Measurements from ENCODE around the gene MICAL1. TPM values are rescaled to one million over a fixed set of nuclear protein-coding genes. Genes with fewer than 3 reads are reported as not detected.

The MICAL1 gene
- total and polyA plus RNA-seq, 5 donors from 2014 or later, result 14.6 to 166 (median 17.9) TPM

DNA sequence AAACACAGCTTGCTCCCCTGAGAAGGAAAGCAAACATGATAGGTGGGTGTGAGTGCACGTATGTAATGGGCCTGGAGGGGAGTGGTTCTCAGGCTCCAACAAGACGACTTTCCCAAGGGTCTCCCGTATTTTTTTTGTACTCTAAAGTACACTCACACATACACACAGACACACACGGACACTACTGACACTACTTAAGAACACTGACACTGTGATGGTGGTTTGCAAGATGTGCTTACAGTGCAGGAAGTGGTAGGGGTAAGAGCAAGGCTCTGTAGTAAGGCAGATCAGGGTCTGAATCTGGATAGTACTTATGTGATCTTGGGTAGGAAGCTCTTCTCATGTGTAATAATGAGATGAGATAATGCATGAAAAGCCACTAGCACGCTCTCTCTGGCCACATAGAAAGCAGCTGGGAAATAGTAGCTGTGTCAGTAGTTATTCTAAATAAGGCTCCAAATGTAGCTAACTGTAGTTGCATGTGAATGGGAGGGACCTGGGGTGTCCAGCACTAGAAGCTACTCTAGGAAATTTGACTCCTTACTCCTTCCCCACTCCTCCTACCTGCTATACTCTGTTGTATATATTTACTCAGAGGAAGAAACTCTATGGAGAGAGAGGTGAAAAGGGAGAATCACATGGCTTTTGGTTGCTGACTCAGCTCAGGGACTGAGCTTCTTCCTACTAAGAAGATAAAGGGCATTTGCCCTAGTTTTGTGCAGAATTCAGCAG is 35.8 kb upstream of the MICAL1 start:
- Mint-ChIP-seq H3K36me3 (no peaks in the 10 kb centered on the region), H3K27ac (peak overlapping the region; percentile 32 to 79 (median 42)), H3K4me3 (peak overlapping the region in 2 of 4 donors; percentile 21 to 39), H3K9me3 (peaks cover 0 to 2% (median 0%) of the 10 kb centered on the region in 7 donors), H3K27me3 (no peaks in the 10 kb centered on the region), H3K4me1 (peaks cover 7 to 16% (median 14%) of the 10 kb centered on the region in 4 donors)
- H3K36me3 ChIP-seq (ENCODE audit: control insufficient read depth, insufficient read depth, low read length), result no peaks in the 10 kb centered on the region
- no peak overlapping the region for H3K4me3 ChIP-seq (ENCODE audit: low read depth, low read length)
- ATAC-seq (ENCODE audit: low read depth in 2 of 2) (peak; percentile 99), DNase-seq (peak in 2 of 3 donors; percentile 51 to 83)
- peak overlapping the region; percentile 47 for H3K27ac ChIP-seq (ENCODE audit: insufficient read depth, low read length, poor library complexity, severe bottlenecking)
- no peaks in the 10 kb centered on the region for H3K27me3 ChIP-seq (ENCODE audit: control insufficient read depth, insufficient read depth, low read length)
- peaks cover 15% of the 10 kb centered on the region for H3K4me1 ChIP-seq (ENCODE audit: control insufficient read depth, insufficient read depth, low read length, poor library complexity, severe bottlenecking)
- H3K9me3 ChIP-seq (ENCODE audit: control insufficient read depth in 2 of 2, low read length in 2 of 2), result no peaks in the 10 kb centered on the region

DNA sequence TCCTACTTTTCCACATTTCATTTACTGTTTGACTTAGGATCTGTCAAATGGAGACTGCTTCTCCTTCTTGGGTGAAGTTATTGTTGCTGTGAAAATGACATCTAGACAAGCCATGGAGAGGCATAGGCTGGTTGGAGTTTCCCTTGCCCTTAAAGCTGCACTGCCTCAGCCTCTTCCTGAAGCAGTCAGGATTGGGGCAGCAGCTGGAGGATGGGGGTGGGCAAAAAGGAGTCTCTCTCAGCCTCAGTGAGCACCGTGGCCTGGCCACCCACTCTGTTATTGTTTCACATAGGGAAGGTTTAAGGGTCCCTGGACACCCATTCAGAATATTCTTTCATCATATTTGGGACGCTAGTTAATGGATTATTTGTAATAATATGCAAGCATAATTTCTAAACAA is 35.1 kb upstream of the MICAL1 start:
- H3K4me1 ChIP-seq (ENCODE audit: control insufficient read depth, insufficient read depth, low read length, poor library complexity, severe bottlenecking), result peaks cover 15% of the 10 kb centered on the region
- no peaks in the 10 kb centered on the region for H3K36me3 ChIP-seq (ENCODE audit: control insufficient read depth, insufficient read depth, low read length)
- peak overlapping the region in 1 of 4 donors; percentile 39 for H3K4me3 Mint-ChIP-seq
- no peak overlapping the region for H3K27ac ChIP-seq (ENCODE audit: insufficient read depth, low read length, poor library complexity, severe bottlenecking)
- no peak overlapping the region for H3K4me3 ChIP-seq (ENCODE audit: low read depth, low read length)
- H3K27me3 Mint-ChIP-seq, result no peaks in the 10 kb centered on the region
- peak overlapping the region; percentile 32 to 79 (median 42) for H3K27ac Mint-ChIP-seq
- no peaks in the 10 kb centered on the region for H3K9me3 ChIP-seq (ENCODE audit: control insufficient read depth in 2 of 2, low read length in 2 of 2)
- ATAC-seq (ENCODE audit: low read depth in 2 of 2) (no peak), DNase-seq (no peak)
- H3K36me3 Mint-ChIP-seq, result no peaks in the 10 kb centered on the region
- no peaks in the 10 kb centered on the region for H3K27me3 ChIP-seq (ENCODE audit: control insufficient read depth, insufficient read depth, low read length)
- peaks cover 0 to 2% (median 0%) of the 10 kb centered on the region in 7 donors for H3K9me3 Mint-ChIP-seq
- H3K4me1 Mint-ChIP-seq, result peaks cover 7 to 16% (median 14%) of the 10 kb centered on the region in 4 donors

DNA sequence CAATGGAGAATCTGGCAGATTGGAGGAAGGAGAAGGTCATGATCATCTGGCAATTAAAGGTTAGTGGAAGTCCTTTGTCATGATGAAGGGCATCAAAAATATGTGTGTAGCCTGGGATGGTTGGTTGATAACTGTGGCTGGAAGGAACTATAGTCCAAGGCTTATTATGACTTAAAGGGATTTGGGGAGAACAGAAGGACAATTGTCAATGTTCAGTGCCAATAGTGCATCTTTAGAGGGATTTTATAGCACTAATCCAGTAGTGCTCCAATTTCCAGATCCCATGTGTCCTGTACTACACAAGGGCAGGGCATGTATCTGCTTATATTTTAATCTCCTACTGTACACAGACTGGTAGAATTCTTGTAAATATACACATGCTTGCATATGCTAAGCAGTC is 32.4 kb upstream of the MICAL1 start:
- Histone ChIP-seq H3K27ac (ENCODE audit: insufficient read depth, low read length, poor library complexity, severe bottlenecking) (no peak overlapping the region), H3K4me1 (ENCODE audit: control insufficient read depth, insufficient read depth, low read length, poor library complexity, severe bottlenecking) (peaks cover 15% of the 10 kb centered on the region), H3K27me3 (ENCODE audit: control insufficient read depth, insufficient read depth, low read length) (no peaks in the 10 kb centered on the region), H3K36me3 (ENCODE audit: control insufficient read depth, insufficient read depth, low read length) (no peaks in the 10 kb centered on the region), H3K4me3 (ENCODE audit: low read depth, low read length) (no peak overlapping the region), H3K9me3 (ENCODE audit: control insufficient read depth in 2 of 2, low read length in 2 of 2) (no peaks in the 10 kb centered on the region)
- Mint-ChIP-seq H3K36me3 (no peaks in the 10 kb centered on the region), H3K27me3 (no peaks in the 10 kb centered on the region), H3K27ac (no peak overlapping the region), H3K4me3 (peak overlapping the region in 2 of 4 donors; percentile 0 to 59), H3K4me1 (peaks cover 15 to 25% (median 19%) of the 10 kb centered on the region in 4 donors), H3K9me3 (peaks cover 0 to 2% (median 0%) of the 10 kb centered on the region in 7 donors)
- ATAC-seq (ENCODE audit: low read depth in 2 of 2), result no peak
- DNase-seq, result no peak

DNA sequence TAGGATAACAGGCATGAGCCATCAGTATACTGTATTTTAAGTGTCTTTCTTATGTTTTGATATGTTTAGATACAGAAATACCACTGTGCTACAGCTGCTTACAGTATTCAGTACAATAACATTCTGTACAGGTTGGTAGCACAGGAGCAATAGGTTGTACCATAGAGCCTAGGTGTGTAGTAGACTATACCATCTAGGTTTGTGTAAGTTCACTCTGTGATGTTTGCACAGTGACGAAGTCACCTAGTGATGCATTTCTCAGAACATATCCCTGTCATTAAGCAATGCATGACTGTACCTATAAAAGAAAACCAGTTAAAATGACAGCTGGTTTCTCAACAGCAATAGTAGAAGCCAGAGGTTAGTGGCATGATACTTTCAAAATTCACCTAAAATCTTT is 30.5 kb upstream of the MICAL1 start:
- Histone ChIP-seq H3K9me3 (ENCODE audit: control insufficient read depth in 2 of 2, low read length in 2 of 2) (no peaks in the 10 kb centered on the region), H3K36me3 (ENCODE audit: control insufficient read depth, insufficient read depth, low read length) (no peaks in the 10 kb centered on the region), H3K27me3 (ENCODE audit: control insufficient read depth, insufficient read depth, low read length) (no peaks in the 10 kb centered on the region), H3K4me1 (ENCODE audit: control insufficient read depth, insufficient read depth, low read length, poor library complexity, severe bottlenecking) (peaks cover 21% of the 10 kb centered on the region), H3K27ac (ENCODE audit: insufficient read depth, low read length, poor library complexity, severe bottlenecking) (no peak overlapping the region), H3K4me3 (ENCODE audit: low read depth, low read length) (no peak overlapping the region)
- peaks cover 7% of the 10 kb centered on the region for H3K27me3 Mint-ChIP-seq
- no peak overlapping the region for H3K27ac Mint-ChIP-seq
- DNase-seq, result no peak
- H3K9me3 Mint-ChIP-seq, result peaks cover 0 to 2% (median 0%) of the 10 kb centered on the region in 7 donors
- peak overlapping the region in 2 of 4 donors; percentile 36 to 84 for H3K4me3 Mint-ChIP-seq
- H3K36me3 Mint-ChIP-seq, result peaks cover 9% of the 10 kb centered on the region
- no peak for ATAC-seq (ENCODE audit: low read depth in 2 of 2)
- H3K4me1 Mint-ChIP-seq, result peaks cover 16 to 24% (median 20%) of the 10 kb centered on the region in 4 donors

DNA sequence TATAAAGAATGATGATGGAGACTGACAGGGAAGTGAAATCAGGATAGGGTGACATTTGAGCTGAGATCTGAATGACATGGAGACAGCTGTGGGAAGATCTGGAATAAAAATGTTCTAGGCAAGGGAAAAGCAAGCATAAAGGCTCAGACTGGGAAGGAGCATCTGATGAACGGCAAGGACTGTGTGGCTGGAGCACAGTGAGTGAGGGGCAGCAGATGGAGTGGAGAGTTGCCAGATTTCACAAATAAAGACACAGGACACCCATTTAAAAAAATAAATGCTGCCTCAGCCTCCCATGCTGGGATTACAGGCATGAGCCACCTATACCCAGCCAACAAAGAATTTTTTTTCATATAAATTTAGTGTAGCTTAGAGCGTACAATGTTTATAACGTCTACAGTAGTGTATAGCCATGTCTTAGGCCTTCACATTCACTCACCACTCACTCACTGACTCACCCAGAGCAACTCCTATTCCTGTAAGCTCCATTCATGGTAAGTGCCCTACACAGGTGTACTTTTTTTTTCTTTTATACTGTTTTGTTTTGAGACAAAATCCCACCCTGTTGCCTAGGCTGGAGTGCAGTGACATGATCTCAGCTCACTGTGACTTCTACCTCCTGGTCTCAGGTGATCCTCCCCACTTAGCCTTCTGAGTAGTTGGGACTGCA is 29.8 kb upstream of the MICAL1 start:
- H3K4me3 ChIP-seq (ENCODE audit: low read depth, low read length), result no peak overlapping the region
- DNase-seq, result no peak
- H3K4me3 Mint-ChIP-seq, result peak overlapping the region in 2 of 4 donors; percentile 84 to 93
- peaks cover 13% of the 10 kb centered on the region for H3K36me3 Mint-ChIP-seq
- H3K4me1 ChIP-seq (ENCODE audit: control insufficient read depth, insufficient read depth, low read length, poor library complexity, severe bottlenecking), result peaks cover 22% of the 10 kb centered on the region
- H3K4me1 Mint-ChIP-seq, result peaks cover 18 to 26% (median 21%) of the 10 kb centered on the region in 4 donors
- H3K27ac Mint-ChIP-seq, result peak overlapping the region in 2 of 3 donors; percentile 9 to 93
- peaks cover 0 to 2% (median 0%) of the 10 kb centered on the region in 7 donors for H3K9me3 Mint-ChIP-seq
- H3K27me3 ChIP-seq (ENCODE audit: control insufficient read depth, insufficient read depth, low read length), result no peaks in the 10 kb centered on the region
- peaks cover 7% of the 10 kb centered on the region for H3K27me3 Mint-ChIP-seq
- H3K27ac ChIP-seq (ENCODE audit: insufficient read depth, low read length, poor library complexity, severe bottlenecking), result no peak overlapping the region
- no peak for ATAC-seq (ENCODE audit: low read depth in 2 of 2)
- H3K36me3 ChIP-seq (ENCODE audit: control insufficient read depth, insufficient read depth, low read length), result peaks cover 2% of the 10 kb centered on the region
- no peaks in the 10 kb centered on the region for H3K9me3 ChIP-seq (ENCODE audit: control insufficient read depth in 2 of 2, low read length in 2 of 2)

DNA sequence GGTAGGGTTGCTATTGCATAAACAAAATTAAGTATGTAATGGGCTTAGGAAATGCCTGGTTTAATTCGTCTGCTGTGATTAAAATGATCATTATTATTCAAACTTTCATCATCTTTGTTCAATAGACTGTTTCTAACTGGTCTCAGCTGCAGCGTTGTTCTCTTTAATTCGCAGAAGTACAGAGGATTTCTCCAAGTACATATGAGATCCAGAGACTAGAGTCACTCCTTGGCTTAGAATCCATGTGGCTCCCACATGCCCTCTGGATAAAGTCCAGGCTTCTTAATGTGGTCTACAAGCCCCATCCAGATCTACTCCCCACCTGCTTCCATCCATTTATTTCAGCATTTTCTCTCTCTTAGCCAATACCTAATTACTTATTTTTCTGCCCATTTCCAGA is 28.6 kb upstream of the MICAL1 start:
- Histone ChIP-seq H3K9me3 (ENCODE audit: control insufficient read depth in 2 of 2, low read length in 2 of 2) (no peaks in the 10 kb centered on the region), H3K4me3 (ENCODE audit: low read depth, low read length) (peak overlapping the region; percentile 75), H3K27ac (ENCODE audit: insufficient read depth, low read length, poor library complexity, severe bottlenecking) (peak overlapping the region; percentile 86), H3K27me3 (ENCODE audit: control insufficient read depth, insufficient read depth, low read length) (no peaks in the 10 kb centered on the region), H3K4me1 (ENCODE audit: control insufficient read depth, insufficient read depth, low read length, poor library complexity, severe bottlenecking) (peaks cover 35% of the 10 kb centered on the region), H3K36me3 (ENCODE audit: control insufficient read depth, insufficient read depth, low read length) (peaks cover 3% of the 10 kb centered on the region)
- Mint-ChIP-seq H3K9me3 (peaks cover 0 to 2% (median 0%) of the 10 kb centered on the region in 7 donors), H3K27ac (peak overlapping the region; percentile 81 to 93 (median 93)), H3K36me3 (peaks cover 20% of the 10 kb centered on the region), H3K4me1 (peaks cover 22 to 35% (median 26%) of the 10 kb centered on the region in 4 donors), H3K4me3 (peak overlapping the region; percentile 79 to 93 (median 82)), H3K27me3 (peaks cover 7% of the 10 kb centered on the region)
- ATAC-seq (ENCODE audit: low read depth in 2 of 2), result no peak
- DNase-seq, result no peak

DNA sequence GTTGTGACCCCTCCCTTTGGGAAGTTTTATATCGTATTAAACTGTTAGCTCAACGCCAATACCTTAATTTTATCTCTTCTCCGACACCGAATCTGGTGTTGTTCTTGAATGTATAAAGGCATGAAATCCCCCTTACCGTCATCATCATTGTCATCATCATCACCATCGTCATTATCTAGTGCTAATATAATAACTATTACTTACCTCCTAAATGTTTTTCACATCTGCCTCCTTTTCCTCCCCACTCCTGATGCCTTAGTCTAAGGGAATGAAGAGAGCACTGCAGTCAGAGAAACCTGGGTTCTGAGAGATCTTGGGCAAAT is 28.1 kb upstream of the MICAL1 start:
- no peak for DNase-seq
- H3K27ac Mint-ChIP-seq, result peak overlapping the region; percentile 81 to 93 (median 93)
- peak overlapping the region; percentile 78 to 93 (median 82) for H3K4me3 Mint-ChIP-seq
- H3K4me1 ChIP-seq (ENCODE audit: control insufficient read depth, insufficient read depth, low read length, poor library complexity, severe bottlenecking), result peaks cover 39% of the 10 kb centered on the region
- H3K36me3 Mint-ChIP-seq, result peaks cover 24% of the 10 kb centered on the region
- peaks cover 0 to 2% (median 0%) of the 10 kb centered on the region in 7 donors for H3K9me3 Mint-ChIP-seq
- H3K27me3 Mint-ChIP-seq, result peaks cover 7% of the 10 kb centered on the region
- ATAC-seq (ENCODE audit: low read depth in 2 of 2), result peak in 1 of 2 donors; percentile 1
- H3K36me3 ChIP-seq (ENCODE audit: control insufficient read depth, insufficient read depth, low read length), result peaks cover 3% of the 10 kb centered on the region
- peaks cover 26 to 39% (median 31%) of the 10 kb centered on the region in 4 donors for H3K4me1 Mint-ChIP-seq
- peak overlapping the region; percentile 86 for H3K27ac ChIP-seq (ENCODE audit: insufficient read depth, low read length, poor library complexity, severe bottlenecking)
- no peaks in the 10 kb centered on the region for H3K27me3 ChIP-seq (ENCODE audit: control insufficient read depth, insufficient read depth, low read length)
- H3K9me3 ChIP-seq (ENCODE audit: control insufficient read depth in 2 of 2, low read length in 2 of 2), result no peaks in the 10 kb centered on the region
- H3K4me3 ChIP-seq (ENCODE audit: low read depth, low read length), result peak overlapping the region; percentile 75
